NCI-H1105 (cell line): ENCODE results near the gene PLXNA3.
"Not testable (repeated sequence)": the region's sequence is repeated elsewhere in the genome, so short reads cannot be mapped to it uniquely, and the experiment has no call there.

Source experiments
- DNase-seq: peaks from one replicate; lab custom pipeline; 2025; lab: John Stamatoyannopoulos, UW

PLXNA3 gene

GRCh38 chrX:154478728-154479622, 20.9 kb downstream of the PLXNA3 start, which contains the start of gene LAGE3:
Gene LAGE3, minus strand, starts transcription at chrX:154479281. Its CDS starts 366 bp downstream, at chrX:154478915.
- DNase-seq = peak; percentile 88

GRCh38 chrX:154481195-154481594, 23.1 kb downstream of the PLXNA3 start:
- DNase-seq = no peak

GRCh38 chrX:154481911-154482601, 24.0 kb downstream of the PLXNA3 start:
- DNase-seq = no peak

GRCh38 chrX:154482786-154483185, 24.7 kb downstream of the PLXNA3 start:
- DNase-seq = no peak

- no peak for DNase-seq
These were observed 25.2 kb downstream of the PLXNA3 start for GRCh38 chrX:154483325-154483724.

- DNase-seq = no peak
These were observed 26.4 kb downstream of the PLXNA3 start for GRCh38 chrX:154484255-154485149.

- DNase-seq = no peak
These were observed 27.3 kb downstream of the PLXNA3 start for GRCh38 chrX:154485150-154486051.

- no peak for DNase-seq
These were observed 27.9 kb downstream of the PLXNA3 start for GRCh38 chrX:154486052-154486395.

- DNase-seq = peak; percentile 64
These were observed 28.5 kb downstream of the PLXNA3 start, which contains the start of gene UBL4A for GRCh38 chrX:154486396-154487207. Gene UBL4A, minus strand, starts transcription at chrX:154486615. Its CDS starts 31 bp downstream, at chrX:154486584.

- DNase-seq = no peak
These were observed 29.6 kb downstream of the PLXNA3 start for GRCh38 chrX:154487518-154488290.

- DNase-seq = no peak
These were observed 30.4 kb downstream of the PLXNA3 start for GRCh38 chrX:154488336-154489075.

GRCh38 chrX:154489182-154489581, 31.1 kb downstream of the PLXNA3 start:
- no peak for DNase-seq

- DNase-seq = no peak
These were observed 31.9 kb downstream of the PLXNA3 start for GRCh38 chrX:154490021-154490413.

- peak; percentile 94 for DNase-seq
These were observed 32.5 kb downstream of the PLXNA3 start, which contains the start of gene SLC10A3 for GRCh38 chrX:154490414-154491083. Gene SLC10A3, minus strand, starts transcription at chrX:154490629. Its CDS starts 1,689 bp downstream, at chrX:154488940.

GRCh38 chrX:154494715-154495114, 36.6 kb downstream of the PLXNA3 start:
- DNase-seq = no peak

- DNase-seq = no peak
These were observed 37.4 kb downstream of the PLXNA3 start for GRCh38 chrX:154495472-154495922.

GRCh38 chrX:154496591-154497137, 38.6 kb downstream of the PLXNA3 start:
- DNase-seq = not testable (repeated sequence)
